Measurements from ENCODE around the gene SNTA1.

GRCh38 chr20:33408716-33409654 is 34.6 kb downstream of the SNTA1 start:
- no peak for TF ChIP-seq CTCF (IDR thresholded peaks at IDR 0.05 in 2 of 3, conservative IDR thresholded peaks at IDR 0.05 in 1 of 3; ENCODE audit: borderline replicate concordance in 1 of 3, insufficient read depth in 1 of 3, low read depth in 2 of 3, low read length in 2 of 3)
- no peak for TF ChIP-seq SIN3A (IDR thresholded peaks at IDR 0.05; ENCODE audit: low read depth)
- TF ChIP-seq CBX3 (IDR thresholded peaks at IDR 0.05; ENCODE audit: low read depth), result no peak
- no peak for TF ChIP-seq EZH2 (IDR thresholded peaks at IDR 0.05)
- no peak for TF ChIP-seq EGR1 (IDR thresholded peaks at IDR 0.05; ENCODE audit: low read depth)
- TF ChIP-seq ATF3 (IDR thresholded peaks at IDR 0.05), result no peak
- TF ChIP-seq JUND (IDR thresholded peaks at IDR 0.05), result no peak
- no peak for TF ChIP-seq POLR2A (IDR thresholded peaks at IDR 0.05; ENCODE audit: borderline replicate concordance, extremely low read depth, insufficient read depth, insufficient read length)
- TF ChIP-seq EZH2phosphoT487 (IDR thresholded peaks at IDR 0.05; ENCODE audit: borderline replicate concordance), result no peak
- TF ChIP-seq POLR2AphosphoS5 (IDR thresholded peaks at IDR 0.05; ENCODE audit: low read depth, low read length), result no peak
- no peak for TF ChIP-seq REST (IDR thresholded peaks at IDR 0.05; ENCODE audit: low read depth)

Data from HCT116 (cell line).